Measurements from ENCODE around the gene KCNK5. TPM values are rescaled to one million over a fixed set of nuclear protein-coding genes. Genes with fewer than 3 reads are reported as not detected.

Gene KCNK5
- total RNA-seq, 1 donor from 2014 or later, result 10.1 TPM

DNA sequence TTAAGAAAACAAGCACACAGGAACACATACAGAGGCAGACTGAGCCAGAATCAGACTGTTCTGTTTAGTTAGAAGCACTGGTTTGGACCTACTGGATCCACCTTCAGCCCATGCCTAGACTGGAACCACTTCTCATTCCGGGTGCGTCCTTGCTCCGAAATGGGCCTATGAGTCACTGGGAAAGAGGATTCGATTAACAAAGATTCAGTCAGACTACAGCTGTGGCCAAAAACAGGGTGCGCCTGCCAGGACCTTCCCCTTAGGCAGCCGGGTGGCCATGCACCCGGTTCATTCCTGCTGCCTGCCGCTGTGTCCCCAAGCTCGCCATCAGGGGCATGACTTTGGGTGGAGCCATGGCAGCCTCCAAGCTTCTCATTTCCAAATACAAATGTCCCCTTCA lies 14.5 kb upstream of the KCNK5 start:
- TF ChIP-seq, protein P1, sequence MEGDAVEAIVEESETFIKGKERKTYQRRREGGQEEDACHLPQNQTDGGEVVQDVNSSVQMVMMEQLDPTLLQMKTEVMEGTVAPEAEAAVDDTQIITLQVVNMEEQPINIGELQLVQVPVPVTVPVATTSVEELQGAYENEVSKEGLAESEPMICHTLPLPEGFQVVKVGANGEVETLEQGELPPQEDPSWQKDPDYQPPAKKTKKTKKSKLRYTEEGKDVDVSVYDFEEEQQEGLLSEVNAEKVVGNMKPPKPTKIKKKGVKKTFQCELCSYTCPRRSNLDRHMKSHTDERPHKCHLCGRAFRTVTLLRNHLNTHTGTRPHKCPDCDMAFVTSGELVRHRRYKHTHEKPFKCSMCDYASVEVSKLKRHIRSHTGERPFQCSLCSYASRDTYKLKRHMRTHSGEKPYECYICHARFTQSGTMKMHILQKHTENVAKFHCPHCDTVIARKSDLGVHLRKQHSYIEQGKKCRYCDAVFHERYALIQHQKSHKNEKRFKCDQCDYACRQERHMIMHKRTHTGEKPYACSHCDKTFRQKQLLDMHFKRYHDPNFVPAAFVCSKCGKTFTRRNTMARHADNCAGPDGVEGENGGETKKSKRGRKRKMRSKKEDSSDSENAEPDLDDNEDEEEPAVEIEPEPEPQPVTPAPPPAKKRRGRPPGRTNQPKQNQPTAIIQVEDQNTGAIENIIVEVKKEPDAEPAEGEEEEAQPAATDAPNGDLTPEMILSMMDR (conservative IDR thresholded peaks at IDR 0.05), result no peak
- DNase-seq (ENCODE audit: extremely low spot score, unreplicated experiment), result no peak
- no peaks in the 10 kb centered on the region for H3K4me1 Mint-ChIP-seq (ENCODE audit: unreplicated experiment)
- no peak overlapping the region for H3K27ac Mint-ChIP-seq
- H3K27me3 Mint-ChIP-seq, result peaks cover 5% of the 10 kb centered on the region
- no peaks in the 10 kb centered on the region for H3K9me3 Mint-ChIP-seq
- H3K4me3 Mint-ChIP-seq, result no peak overlapping the region
- no peaks in the 10 kb centered on the region for H3K36me3 Mint-ChIP-seq

DNA sequence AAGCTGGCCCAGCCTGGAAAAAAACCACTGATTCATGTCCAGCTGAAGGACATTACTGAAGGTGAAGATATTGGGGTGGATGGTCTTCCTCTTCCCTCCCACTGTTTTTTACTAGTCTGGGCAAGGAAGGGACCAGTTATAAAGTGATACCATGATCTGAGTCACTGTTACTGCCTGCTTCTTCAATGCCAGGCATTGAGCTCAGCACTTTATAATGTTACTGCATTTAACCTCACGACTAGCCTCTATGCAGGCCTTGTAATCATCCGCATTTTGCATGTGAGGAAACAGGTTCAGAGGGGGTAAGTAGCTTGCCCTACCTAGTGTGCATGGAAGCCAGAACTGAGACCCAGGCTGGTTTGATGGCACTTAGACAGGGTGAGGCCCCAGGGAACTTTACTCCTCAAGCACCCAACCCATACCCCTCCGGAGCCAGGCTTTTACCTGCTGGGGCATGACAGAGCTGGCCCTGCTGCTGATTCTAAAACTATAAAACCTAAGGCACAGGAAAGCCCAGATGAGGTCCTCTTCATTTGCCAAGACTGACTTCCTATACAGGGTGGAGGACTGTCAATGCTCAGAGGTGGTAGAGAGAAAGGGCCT lies 11.0 kb upstream of the KCNK5 start:
- Mint-ChIP-seq H3K27ac (no peak overlapping the region), H3K4me1 (ENCODE audit: unreplicated experiment) (no peaks in the 10 kb centered on the region), H3K9me3 (no peaks in the 10 kb centered on the region), H3K27me3 (no peaks in the 10 kb centered on the region), H3K36me3 (no peaks in the 10 kb centered on the region), H3K4me3 (no peak overlapping the region)
- no peak for DNase-seq (ENCODE audit: extremely low spot score, unreplicated experiment)
- TF ChIP-seq, protein P1 (conservative IDR thresholded peaks at IDR 0.05), result no peak

DNA sequence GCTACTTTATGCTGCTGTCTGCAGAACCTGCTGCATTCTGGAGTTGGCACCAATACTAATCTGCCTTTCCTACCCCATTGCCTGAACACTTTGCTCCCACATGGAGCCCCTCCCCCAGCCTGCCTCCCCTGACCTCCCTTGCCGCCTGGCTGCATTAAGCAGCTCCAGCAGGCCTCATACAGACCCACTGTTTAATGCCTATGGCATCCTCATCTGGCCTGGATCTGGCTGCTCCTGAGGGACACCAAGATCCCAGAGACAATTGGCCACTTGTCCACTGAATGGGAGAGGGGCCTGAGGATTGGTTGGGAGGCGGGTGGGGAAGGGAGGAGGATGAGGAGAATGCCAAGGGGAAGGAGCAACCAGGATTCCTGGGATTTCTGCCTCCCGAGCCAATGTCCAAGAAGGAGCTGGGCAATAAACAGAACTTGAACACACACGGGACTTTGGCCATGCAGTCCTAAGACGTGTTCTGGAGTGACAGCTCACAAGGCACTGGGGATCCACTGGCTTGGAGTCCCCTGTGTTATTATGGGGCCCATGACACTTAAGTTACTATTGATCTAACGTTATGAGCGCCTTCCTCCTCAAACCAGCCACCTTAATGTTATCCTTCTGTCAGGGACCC lies 10.4 kb upstream of the KCNK5 start:
- H3K4me3 Mint-ChIP-seq, result no peak overlapping the region

DNA sequence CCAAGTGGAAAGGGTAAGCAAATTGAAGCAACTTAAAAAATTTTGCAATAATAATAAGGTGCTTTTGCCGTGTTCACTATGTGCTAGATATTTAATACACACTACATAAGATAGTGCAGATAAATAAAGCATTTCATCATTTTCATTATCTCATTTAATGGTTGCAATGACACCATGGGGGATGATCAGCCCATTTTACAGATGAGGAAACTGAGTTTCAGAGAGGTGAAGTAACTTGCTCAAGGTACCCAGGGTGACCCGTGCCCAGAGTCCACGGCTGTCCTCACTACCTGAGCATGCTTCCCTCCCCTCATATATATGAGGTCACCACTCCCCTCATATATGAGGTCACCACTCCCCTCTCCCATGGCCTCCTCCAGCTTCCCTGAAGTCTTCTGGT lies 7.5 kb upstream of the KCNK5 start:
- TF ChIP-seq, protein P1 (conservative IDR thresholded peaks at IDR 0.05), result no peak
- Mint-ChIP-seq H3K27ac (no peak overlapping the region), H3K9me3 (no peaks in the 10 kb centered on the region), H3K27me3 (no peaks in the 10 kb centered on the region), H3K4me3 (no peak overlapping the region), H3K4me1 (ENCODE audit: unreplicated experiment) (peaks cover 6% of the 10 kb centered on the region), H3K36me3 (no peaks in the 10 kb centered on the region)
- DNase-seq (ENCODE audit: extremely low spot score, unreplicated experiment), result no peak

More for the DNA sequence above, 10.4 kb upstream of the KCNK5 start:
- no peaks in the 10 kb centered on the region for H3K9me3 Mint-ChIP-seq
- no peak for DNase-seq (ENCODE audit: extremely low spot score, unreplicated experiment)
- H3K27ac Mint-ChIP-seq, result no peak overlapping the region
- no peaks in the 10 kb centered on the region for H3K36me3 Mint-ChIP-seq
- TF ChIP-seq, protein P1 (conservative IDR thresholded peaks at IDR 0.05), result no peak
- no peaks in the 10 kb centered on the region for H3K4me1 Mint-ChIP-seq (ENCODE audit: unreplicated experiment)
- H3K27me3 Mint-ChIP-seq, result no peaks in the 10 kb centered on the region

DNA sequence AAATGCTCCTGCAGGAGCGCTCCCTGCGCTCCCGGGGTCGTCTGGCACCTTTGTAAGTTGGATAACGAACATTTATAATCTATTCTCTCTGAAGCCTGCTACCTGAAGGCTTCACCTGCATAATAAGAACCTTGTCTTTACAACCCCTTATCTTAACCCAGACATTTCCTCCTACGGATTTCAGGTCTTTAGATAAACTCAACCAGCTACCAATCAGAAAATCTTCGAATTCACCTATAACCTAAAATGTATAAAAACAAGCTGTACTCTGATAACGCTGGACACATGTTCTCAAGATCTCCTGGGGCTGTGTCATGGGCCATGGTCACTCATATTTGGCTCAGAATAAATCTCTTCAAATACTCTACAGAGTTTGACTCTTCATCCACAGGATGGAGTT lies 4.1 kb upstream of the KCNK5 start:
- H3K4me1 Mint-ChIP-seq (ENCODE audit: unreplicated experiment), result peaks cover 16% of the 10 kb centered on the region
- TF ChIP-seq, protein P1 (conservative IDR thresholded peaks at IDR 0.05), result no peak
- no peak overlapping the region for H3K4me3 Mint-ChIP-seq

More for the DNA sequence above, 4.1 kb upstream of the KCNK5 start:
- H3K36me3 Mint-ChIP-seq, result no peaks in the 10 kb centered on the region
- peaks cover 7% of the 10 kb centered on the region for H3K27me3 Mint-ChIP-seq
- no peak for DNase-seq (ENCODE audit: extremely low spot score, unreplicated experiment)
- no peaks in the 10 kb centered on the region for H3K9me3 Mint-ChIP-seq
- no peak overlapping the region for H3K27ac Mint-ChIP-seq
